ENCODE results near the gene MCF2L.

Gene MCF2L

DNA sequence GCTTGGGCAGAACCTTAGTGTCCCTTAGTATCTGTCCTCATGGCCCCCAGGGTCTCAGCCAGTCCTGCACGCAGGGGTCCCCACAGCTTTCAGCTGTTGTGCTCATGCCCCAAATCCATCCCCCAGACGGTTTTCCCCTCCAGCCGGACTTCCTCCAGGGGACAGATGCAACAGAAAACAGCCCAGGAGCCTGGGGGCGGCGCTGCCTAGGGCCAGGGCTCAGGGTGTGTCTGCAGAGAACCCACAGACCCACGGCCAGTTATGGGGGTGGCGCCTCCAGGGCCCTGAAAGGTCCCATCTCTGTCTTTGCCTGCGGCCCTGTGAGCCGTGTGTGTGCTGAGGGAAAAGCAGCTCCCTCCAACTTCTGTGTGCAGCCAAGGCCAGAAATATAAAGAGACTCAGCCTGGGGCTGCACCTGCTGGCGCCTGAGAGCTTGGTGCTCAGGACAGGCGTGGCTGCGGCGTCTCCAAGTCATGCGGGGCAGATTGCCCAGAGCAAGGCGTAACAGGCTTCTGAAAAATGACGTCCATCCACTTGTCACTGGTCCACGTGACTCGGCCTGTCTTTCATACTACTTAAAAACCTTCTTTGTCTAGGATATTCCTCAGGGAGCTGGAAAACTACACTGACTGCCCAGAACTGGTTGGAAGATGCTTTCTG is 114.5 kb downstream of the MCF2L start:
- DNase-seq (ENCODE audit: low read depth) = no peak

DNA sequence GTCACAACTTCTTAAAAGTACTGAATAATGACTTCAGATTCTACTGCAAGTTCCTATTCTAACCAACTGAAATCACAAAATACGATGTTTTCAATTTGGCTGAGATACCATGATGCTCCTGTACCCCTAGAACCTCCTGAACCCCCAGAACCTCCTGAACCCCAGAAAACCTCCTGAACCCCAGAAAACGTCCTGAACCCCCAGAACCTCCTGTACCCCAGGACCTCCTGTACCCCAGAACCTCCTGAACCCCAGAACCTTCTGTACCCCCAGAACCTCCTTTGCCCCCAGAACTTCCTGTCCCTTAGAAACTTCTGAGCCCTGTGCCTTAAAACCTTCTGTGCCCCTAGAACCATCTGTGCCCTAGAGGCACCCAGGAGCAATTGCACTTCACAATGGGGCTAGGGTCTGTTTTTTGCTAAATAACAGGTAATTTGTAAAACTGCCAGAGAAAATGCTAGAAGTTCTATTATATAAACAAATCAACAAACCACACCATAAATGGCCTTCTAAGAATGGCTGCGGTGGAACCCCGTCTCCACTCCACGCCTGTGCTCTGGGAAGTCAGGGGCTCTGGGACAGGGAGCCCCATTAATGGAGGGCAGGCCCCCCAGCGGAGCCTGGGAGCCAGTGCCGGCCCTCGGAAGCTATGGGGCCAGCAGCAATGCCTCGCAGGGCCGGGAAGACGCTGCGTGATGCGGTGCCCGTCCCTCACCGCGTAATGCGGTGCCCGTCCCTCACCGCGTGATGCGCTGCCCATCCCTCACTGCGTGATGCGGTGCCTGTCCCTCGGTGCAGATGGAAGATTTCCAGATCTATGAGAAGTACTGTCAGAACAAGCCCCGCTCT is 115.3 kb downstream of the MCF2L start:
- DNase-seq (ENCODE audit: low read depth) = no peak

DNA sequence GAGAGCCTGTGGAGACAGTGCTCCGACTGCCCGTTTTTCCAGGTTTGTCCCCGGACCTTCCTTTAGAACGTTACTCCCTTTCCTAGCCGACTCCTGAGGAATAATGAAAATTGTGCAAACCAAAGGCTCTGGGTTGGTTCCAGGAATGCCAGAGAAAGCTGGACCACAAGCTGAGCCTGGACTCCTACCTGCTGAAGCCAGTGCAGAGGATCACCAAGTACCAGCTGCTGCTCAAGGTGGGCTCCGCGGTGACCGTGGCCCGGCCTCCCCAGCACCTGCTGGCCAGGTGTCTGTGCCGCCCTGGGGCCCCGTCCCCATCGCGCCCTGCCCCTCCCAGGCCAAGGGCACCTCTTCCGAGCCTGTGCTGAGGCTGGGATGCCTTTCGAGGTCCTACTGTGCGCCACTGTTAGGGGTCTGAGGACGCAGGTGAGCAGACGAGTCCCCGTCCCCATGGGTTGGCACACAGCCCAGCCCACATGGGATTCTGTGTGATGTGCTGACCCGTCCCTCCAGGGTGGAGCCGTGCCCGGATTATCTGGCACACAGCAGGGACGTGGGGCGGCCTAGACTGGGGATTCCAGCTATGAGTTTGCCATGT is 116.0 kb downstream of the MCF2L start:
- no peak for DNase-seq (ENCODE audit: low read depth)

DNA sequence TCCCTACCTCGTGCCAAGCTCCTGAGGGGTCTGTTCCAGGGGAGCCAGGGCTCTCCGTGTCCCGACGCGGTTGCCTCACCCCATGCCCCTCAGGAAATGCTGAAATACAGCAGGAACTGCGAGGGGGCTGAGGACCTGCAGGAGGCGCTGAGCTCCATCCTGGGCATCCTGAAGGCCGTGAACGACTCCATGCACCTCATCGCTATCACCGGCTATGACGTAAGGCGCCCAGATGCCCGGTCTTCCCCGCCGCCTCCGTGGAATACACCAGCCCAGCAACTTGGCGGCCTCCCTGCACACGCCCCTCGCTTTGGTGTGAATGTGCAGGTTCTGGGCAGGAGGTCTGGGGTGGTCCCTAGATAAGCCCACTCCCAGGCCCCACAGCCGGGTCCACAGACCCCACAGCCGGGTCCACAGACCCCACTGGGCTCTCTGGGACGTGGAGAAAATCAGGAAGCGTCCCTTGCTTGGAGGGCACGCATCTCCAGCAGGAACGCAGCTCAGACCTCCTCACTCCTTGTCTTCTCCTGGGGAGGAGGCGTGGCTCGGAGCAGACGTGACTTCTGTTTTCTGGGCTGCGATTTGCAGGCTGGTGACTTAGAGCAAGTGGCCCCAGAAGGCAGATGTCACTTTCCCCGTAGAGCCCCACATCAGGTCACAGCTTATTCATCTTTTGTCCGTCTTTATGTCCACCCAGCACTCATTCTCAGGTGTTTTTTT is 117.2 kb downstream of the MCF2L start:
- no peak for DNase-seq (ENCODE audit: low read depth)

DNA sequence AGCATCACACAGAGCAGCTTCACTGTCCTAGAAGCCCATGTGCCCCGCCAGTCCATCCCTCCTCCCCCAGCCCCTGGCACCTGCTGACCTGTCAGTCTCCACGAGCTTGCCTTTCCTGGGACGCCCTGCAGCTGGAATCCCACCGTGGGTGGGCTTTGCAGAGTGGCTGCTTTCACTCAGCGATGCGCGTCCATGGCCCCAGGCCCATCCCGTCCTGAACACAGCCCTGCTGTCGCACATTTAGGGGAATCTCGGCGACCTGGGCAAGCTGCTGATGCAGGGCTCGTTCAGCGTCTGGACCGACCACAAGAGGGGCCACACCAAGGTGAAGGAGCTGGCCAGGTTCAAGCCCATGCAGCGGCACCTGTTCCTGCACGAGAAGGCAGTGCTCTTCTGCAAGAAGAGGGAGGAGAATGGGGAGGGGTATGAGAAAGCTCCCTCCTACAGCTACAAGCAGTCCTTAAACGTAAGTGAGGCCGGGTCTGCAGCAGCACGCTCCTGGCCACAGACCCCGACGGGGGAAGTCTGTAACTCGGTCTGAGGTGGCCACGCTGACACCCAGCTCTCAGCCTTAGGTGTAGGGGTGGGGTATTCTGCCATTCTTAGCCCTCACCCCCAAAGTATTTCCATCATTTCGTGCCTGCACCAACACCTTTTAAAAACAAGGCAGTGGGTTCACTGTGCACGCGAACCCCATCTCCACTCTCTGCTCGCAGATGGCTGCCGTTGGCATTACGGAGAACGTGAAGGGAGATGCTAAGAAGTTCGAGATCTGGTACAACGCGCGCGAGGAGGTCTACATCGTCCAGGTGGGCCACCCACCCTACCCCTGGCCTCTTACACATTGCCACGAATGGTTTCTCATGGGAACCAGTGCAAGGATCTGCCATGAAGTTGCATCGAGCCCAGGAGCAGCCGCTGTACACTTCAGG is 118.2 kb downstream of the MCF2L start:
- no peak for DNase-seq (ENCODE audit: low read depth)

DNA sequence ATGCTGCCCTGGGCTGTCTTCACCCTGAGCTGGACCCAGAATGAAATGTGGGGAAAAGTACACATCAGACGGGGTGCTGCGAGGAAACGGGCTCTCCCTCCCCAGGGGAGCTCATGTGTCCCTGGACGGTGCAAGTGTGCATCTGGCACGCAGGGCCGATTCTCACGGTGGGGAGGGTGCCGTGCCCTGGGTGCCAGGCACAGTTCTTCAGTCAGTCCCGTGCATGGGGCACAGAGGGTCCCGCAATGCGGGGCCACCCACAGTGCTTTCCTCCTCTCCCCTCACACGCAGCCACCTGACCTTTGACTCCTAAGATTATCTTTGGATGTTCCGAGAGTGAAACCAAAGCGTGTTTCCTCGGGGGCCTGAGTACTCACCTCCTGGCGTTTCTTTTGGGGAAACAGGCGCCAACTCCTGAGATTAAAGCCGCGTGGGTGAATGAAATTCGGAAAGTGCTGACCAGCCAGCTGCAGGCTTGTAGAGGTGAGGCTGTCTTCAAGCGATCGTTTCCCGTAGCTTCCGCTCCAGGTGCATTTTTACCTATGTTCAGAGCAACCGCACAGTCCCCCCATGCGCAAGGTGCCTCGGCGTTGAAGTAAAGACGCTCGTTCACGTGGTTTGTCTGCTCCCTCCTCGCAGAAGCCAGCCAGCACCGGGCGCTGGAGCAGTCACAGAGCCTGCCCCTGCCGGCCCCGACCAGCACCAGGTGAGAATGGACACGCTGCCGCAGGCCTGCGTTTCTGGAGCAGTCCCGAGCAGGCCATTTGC is 119.1 kb downstream of the MCF2L start:
- DNase-seq (ENCODE audit: low read depth) = no peak

DNA sequence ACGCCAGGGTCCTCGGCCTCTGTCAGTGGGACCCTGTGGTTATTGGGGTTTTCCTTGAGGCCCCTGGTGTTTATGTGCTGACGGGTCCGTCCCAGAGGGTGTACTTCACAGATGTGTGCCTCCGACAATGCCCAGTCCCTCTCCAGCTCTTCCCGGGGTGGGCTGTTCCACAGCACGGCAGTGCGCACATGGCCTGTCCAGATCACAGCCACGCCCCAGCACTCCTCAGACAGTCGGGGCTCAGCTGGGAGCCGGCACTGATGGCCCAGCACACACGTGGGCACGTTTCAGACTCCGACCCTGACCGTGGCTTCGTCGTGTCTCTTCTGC is 119.6 kb downstream of the MCF2L start:
- DNase-seq (ENCODE audit: low read depth) = no peak

DNA sequence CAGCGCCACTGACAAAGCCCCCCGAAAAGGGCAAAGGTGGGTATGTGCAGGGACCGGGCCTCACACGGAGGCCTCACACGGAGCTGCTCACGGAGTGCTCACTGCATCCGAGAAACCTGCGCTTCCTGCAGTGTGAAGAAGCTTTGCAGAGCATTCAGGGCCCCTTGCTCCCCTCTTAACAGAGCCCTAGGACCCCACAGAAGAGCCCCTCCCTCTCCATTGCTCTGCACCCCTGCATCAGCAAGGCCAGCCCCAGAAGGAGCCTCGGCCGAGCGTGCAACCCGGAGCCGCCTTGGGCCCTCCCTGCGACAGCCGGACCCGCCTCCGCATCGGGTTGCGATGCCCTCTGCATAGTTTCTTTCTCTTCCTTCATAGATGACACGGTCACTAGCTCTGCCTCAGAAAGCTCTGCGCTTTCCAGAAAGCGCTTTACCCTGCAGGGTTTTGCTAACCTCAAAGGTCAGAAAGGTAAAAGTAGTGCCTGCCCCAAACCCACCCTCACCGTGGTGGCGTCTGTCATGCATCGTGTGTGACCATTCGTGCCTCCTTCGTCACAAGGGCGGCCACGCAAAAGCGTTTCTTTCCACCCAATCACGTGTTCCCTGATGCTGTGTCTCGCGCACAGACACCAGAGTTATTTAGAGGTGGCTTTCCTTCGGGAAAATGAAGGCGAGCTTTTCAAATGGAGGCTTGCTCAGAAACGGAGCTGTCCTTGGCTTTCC is 120.8 kb downstream of the MCF2L start:
- no peak for DNase-seq (ENCODE audit: low read depth)

DNA sequence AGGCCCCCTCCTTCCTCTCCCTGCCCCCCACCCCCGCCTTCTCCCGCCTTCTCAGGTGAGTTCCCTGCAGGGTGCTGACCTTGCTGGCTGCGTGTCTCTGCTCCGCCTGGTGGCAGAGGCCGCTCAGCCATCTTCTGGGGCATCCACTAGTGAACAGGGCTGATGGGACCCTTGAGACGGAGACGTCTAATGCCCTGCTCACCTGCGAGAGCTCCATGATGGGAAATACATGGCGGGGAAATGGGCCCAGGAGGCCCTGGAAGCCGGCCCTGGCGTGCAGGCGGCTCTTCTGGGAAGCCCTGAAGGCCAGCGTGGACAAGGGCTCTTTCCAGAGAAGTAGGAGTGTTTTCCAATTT is 121.4 kb downstream of the MCF2L start:
- no peak for DNase-seq (ENCODE audit: low read depth)

DNA sequence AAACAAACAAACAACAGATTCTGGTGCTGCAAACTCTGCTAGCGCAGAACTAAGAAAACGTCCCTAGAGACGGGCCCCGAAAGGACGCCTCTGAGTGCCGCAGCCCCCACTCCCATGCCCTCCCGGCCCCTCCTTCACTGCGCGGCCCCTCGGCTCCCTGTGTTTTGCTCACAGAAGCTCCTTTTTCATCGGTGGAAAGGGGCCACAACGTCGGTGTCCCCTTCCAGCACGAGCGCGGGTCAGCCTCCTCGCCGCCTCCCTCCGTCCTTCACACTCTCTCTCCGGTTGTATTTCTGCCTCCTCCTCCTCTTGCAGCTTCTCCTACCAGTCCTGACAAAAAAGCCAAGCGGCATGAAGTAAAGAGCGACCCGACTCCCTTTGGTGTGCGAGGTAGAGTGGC is 121.8 kb downstream of the MCF2L start:
- DNase-seq (ENCODE audit: low read depth) = no peak

DNA sequence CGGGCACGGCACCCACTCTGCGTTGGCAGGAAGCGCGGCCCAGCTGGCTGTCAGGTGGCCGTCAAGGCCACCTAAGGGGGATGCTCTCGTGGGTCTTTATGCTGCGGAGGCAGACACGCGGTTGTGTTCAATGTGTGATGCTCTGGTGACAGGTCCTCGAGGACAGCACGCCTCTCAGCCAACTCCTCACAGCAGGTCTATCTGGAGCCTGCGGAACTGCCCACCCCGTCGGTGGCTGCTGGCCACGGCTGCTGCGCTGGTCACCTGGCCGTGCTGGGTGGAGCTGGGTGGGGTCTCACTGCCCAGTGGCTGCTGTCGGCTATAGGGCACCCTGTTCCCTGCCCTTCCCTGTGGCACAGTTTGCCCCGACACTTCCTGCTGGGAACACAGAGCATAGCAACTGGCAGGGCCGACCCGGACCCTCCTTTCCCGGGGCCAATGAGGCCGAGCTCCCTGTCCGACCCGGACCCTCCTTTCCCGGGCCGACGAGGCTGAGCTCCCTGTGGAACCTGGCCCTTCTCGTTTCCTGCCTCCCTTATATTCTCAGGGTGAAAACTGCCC is 122.3 kb downstream of the MCF2L start:
- DNase-seq (ENCODE audit: low read depth) = no peak

DNA sequence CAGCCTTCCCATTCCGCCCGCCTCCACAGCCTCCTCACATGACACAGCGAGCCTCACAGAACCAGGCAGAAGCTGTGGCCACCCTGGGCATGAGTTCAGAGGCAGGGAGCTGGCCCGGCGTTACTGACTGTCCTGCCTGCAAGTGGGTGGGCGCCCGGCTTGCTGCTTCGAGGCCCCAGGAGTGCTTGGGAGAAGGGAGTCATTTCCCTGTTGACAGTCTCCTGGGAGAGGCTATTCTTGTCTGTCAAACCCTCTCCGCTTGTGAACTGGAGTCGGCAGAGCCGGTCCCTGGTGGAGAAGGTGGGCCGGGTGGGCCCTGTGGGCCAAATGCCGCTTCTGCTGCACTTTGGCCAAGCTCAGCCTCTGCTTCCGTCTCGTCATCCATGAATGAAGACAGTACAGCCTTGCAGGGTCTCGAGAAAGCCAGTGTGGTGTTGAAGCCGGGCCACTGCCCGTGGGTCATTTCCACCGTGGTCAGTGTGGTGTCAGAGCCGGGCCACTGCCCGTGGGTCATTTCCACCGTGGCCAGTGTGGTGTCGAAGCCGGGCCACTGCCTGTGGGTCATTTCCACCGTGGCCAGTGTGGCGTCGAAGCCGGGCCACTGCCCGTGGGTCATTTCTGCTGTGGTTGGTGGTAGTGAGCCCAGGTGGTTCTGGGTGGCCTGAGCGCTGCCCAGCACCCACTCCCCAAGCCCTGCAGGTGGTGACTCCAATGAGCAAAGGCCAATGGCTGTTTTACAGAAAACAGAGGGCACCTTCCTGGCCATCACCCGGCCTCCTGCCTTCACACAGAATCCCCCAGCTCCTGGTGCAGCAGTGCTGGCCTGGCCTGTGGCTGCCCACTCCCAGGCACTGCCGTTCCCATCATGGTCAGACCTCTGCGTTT is 123.1 kb downstream of the MCF2L start:
- DNase-seq (ENCODE audit: low read depth) = no peak

DNA sequence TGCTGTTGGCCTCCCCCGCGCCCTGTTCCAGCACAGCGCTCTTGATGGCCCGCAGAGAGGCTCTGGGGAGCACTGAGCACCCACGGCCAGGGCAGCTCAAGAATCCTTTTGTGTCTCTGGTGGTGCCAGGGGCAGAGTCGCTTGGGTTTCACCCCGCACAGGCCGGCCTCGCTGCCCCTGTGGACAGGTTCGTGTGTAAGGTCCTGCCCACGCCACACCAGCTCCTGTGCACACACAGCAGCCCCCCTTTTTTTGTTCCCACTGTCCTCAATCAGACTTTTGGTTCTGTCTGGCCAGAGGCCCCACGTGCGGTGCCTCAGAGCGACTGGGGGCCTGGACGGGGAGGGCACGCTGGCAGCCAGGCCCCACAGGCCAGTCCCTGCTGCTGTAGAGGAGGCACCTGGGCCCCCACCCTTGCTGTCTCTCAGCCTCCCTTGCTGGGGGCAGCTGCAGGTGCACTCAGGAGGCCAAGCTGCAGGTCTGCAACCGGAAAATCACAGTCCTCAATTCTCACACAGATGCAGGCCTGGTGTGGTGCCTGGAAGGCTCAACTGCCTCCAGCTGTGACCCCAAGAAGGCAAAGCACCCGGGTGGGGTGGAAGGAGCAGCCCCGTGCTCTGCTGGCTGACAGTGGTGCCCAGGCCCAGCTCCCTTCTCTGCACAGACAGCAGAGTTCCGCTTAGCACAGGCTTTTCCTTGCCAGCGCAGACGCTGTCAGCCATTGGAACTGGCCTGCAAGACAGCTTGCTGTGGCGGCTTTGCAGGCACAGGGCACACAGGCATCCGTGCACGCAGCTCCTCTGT is 124.0 kb downstream of the MCF2L start:
- DNase-seq (ENCODE audit: low read depth) = no peak

DNA sequence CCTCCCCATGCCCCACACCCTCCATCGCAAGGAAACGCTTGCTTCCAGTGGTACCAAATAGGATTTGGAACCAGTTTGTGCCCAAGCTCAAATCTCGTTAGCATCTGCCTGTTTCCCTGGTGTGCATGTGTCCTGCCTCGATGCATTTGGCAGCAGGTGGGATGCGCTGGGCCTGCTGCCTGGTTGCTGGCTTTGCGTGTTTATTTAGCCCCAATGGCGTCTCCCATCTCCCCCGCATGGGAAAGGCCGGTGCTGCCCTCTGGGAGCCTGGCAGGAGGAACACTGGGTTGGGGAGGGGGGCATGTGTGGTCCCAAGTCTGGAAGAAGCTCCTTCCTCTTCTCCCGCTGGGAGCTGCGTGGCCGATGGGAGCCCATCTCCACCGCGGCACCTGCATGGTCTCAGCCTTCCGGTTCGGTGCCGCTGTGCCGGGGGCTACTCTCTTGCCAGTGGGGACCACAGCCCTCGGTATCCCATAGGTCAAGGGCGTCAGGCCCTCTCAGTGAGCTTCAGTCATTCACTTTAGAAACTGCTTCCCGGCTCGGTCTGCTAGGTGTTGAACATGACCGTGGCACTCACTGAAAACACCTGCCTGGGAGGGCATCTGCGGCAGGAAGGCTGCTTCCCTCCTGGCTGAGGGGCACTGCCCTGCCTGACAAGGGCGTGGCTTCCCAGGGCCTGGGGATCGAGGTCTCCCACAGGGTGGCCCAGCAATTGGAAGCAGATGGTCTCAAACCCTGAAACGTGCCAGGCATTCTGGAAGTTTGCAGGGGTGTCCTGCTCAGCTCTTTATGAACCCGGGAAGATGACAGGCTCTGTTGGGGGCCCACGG is 124.8 kb downstream of the MCF2L start:
- DNase-seq (ENCODE audit: low read depth) = no peak

DNA sequence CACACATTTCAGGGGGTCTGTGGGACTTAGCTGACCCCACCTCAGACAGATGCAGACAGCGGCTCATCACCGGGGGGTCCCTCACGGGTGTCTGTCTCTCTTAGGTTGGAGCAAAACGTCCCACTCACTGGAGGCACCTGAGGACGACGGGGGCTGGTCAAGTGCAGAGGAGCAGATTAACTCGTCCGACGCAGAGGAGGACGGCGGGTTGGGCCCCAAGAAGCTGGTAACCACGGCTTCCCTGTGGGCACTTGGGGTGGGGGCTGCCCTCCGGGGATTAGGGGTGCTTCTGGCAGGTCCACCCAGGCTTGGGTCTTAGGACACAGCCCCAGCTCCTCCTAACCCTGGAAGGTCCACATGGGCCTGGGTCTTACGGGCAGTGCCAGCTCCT is 125.4 kb downstream of the MCF2L start:
- no peak for DNase-seq (ENCODE audit: low read depth)

DNA sequence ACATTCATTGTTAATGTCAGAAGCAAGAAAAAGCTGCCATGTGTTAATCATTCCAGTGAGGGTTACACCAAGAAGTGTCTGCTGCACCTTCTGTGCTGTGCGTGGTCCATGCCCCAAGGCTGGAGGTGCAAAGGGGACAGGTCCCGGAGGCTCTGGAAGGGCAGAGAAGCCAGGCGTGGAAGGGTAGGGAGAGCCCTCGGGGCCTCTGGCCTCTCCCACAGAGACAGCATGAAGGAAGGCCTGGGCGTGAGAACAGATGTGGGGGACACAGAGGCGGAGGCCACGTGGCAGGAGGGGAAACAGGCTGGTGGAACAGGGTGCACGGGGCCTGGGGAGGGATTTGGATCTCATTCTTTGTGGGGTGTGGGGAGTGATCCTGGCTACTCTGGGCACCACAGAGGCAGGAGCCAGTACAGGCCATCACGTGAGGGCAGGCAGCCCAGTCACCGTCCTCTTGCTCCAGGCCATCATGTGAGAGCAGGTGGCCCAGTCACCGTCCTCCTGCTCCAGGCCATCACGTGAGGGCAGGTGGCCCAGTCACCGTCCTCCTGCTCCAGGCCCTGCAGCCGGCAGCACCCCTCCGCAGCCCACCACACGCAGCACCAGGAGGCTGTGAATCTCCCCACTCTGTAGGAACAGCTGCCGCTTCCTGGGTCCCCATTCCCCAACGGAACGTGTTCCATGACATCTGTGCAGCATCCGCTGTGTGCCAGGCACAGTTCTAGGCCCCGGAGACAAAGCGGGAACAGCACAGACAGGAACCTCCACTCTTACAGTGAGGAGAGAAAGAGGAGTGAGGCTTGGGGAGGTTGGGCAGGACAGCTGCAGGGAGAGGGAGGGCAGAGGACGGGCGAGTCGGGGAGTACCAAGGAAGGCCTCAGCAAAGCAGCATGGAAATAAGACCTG is 126.4 kb downstream of the MCF2L start:
- no peak for DNase-seq (ENCODE audit: low read depth)
